ENCODE data around the gene PKHD1.

PKHD1 gene

GRCh38 chr6:52087498-52087999 lies at the start of gene PKHD1:
Gene PKHD1, minus strand, starts transcription at chr6:52087613. Its CDS starts 2,680 bp downstream, at chr6:52084933.
- no peak for DNase-seq

GRCh38 chr6:52136934-52137467 lies 49.6 kb upstream of the PKHD1 start:
- no peak for DNase-seq

- peak; percentile 45 for DNase-seq
Measured at GRCh38 chr6:52136055-52136454, 48.6 kb upstream of the PKHD1 start.

- DNase-seq, result no peak
Measured at GRCh38 chr6:52135217-52135616, 47.8 kb upstream of the PKHD1 start.

GRCh38 chr6:52134011-52134410 lies 46.6 kb upstream of the PKHD1 start:
- no peak for DNase-seq

GRCh38 chr6:52133324-52133723 lies 45.9 kb upstream of the PKHD1 start:
- no peak for DNase-seq

- no peak for DNase-seq
Measured at GRCh38 chr6:52132292-52132691, 44.9 kb upstream of the PKHD1 start.

- no peak for DNase-seq
Measured at GRCh38 chr6:52130440-52130839, 43.0 kb upstream of the PKHD1 start.

- DNase-seq, result no peak
Measured at GRCh38 chr6:52127957-52128356, 40.5 kb upstream of the PKHD1 start.

GRCh38 chr6:52126231-52126630 lies 38.8 kb upstream of the PKHD1 start:
- no peak for DNase-seq

- no peak for DNase-seq
Measured at GRCh38 chr6:52125572-52125971, 38.2 kb upstream of the PKHD1 start.

- no peak for DNase-seq
Measured at GRCh38 chr6:52125139-52125538, 37.7 kb upstream of the PKHD1 start.

- no peak for DNase-seq
Measured at GRCh38 chr6:52124126-52125121, 37.0 kb upstream of the PKHD1 start.

GRCh38 chr6:52123251-52123650 lies 35.8 kb upstream of the PKHD1 start:
- no peak for DNase-seq

GRCh38 chr6:52117352-52117751 lies 29.9 kb upstream of the PKHD1 start:
- DNase-seq, result no peak

GRCh38 chr6:52116605-52116948 lies 29.2 kb upstream of the PKHD1 start:
- no peak for DNase-seq

GRCh38 chr6:52115891-52116604 lies 28.6 kb upstream of the PKHD1 start:
- no peak for DNase-seq

- DNase-seq, result no peak
Measured at GRCh38 chr6:52115145-52115741, 27.8 kb upstream of the PKHD1 start.

GRCh38 chr6:52109171-52109571 lies 21.8 kb upstream of the PKHD1 start:
- DNase-seq, result no peak

GRCh38 chr6:52108128-52108527 lies 20.7 kb upstream of the PKHD1 start:
- DNase-seq, result peak; percentile 52

- DNase-seq, result no peak
Measured at GRCh38 chr6:52106994-52107393, 19.6 kb upstream of the PKHD1 start.

GRCh38 chr6:52104979-52105378 lies 17.6 kb upstream of the PKHD1 start:
- DNase-seq, result no peak

- DNase-seq, result no peak
Measured at GRCh38 chr6:52103623-52104022, 16.2 kb upstream of the PKHD1 start.
